Fibroblast of lung (primary cell): ENCODE data around the gene RPS23.

Source experiments
- CTCF ChIP-seq, 2 donors: IDR thresholded peaks in 1 of 2; conservative IDR thresholded peaks in 1 of 2; 1 replicate in 1 of 2; 2 replicates in 1 of 2; pipeline ENCODE4 v1.5.1; 2011 to 2012; ENCODE audit warnings: low read length in 2 of 2, control low read depth in 1 of 2, inconsistent platforms in 1 of 2, low read depth in 1 of 2, mild to moderate bottlenecking in 1 of 2
- EZH2 ChIP-seq: IDR thresholded peaks from 2 replicates; pipeline ENCODE4 v1.5.1; 2012; ENCODE audit warnings: low read length, control low read depth, mild to moderate bottlenecking; ENCODE audit errors: missing control alignments

GRCh38 chr5:82295959-82296531 lies 17.9 kb upstream of the RPS23 start:
- TF ChIP-seq CTCF (conservative IDR thresholded peaks at IDR 0.05 in 1 of 2, IDR thresholded peaks at IDR 0.05 in 1 of 2; ENCODE audit: low read depth in 1 of 2, low read length in 2 of 2) (no peak), EZH2 (no peak)
